GM13976 (cell line): ENCODE data around the gene KRT82.

Source experiments
- DNase-seq: peaks from one replicate; pipeline ENCODE4 v3.0.0; 2012; ENCODE audit warnings: low spot score
- CTCF ChIP-seq: IDR thresholded peaks from 2 replicates; pipeline ENCODE4 v1.5.1; 2012; ENCODE audit warnings: borderline replicate concordance, mild to moderate bottlenecking; ENCODE audit not compliant: insufficient read depth; ENCODE audit errors: extremely low read depth, missing control alignments, control extremely low read depth
- in situ Hi-C: fragments of 300-500 bp; cut with MboI; formaldehyde crosslinking; loops from one replicate; pipeline ENCODE4 v1.12.0; 2022; ENCODE audit warnings: low sequenced_read_pairs, mixed read lengths, inconsistent platforms; ENCODE audit not compliant: unreplicated experiment

The KRT82 gene

GRCh38 chr12:52402377-52402776, 3.8 kb downstream of the KRT82 start:
- in situ Hi-C loops: no loop called here
- no peak for TF ChIP-seq CTCF
- DNase-seq: no peak

GRCh38 chr12:52401926-52402325, 4.2 kb downstream of the KRT82 start:
- TF ChIP-seq CTCF: no peak
- no peak for DNase-seq
- in situ Hi-C loops: no loop called here

GRCh38 chr12:52401526-52401925, 4.6 kb downstream of the KRT82 start:
- in situ Hi-C loops: no loop called here
- no peak for TF ChIP-seq CTCF
- DNase-seq: no peak

GRCh38 chr12:52400906-52401305, 5.2 kb downstream of the KRT82 start:
- DNase-seq: no peak
- no peak for TF ChIP-seq CTCF
- in situ Hi-C loops: no loop called here

- DNase-seq: no peak
- in situ Hi-C loops: no loop called here
Measured at GRCh38 chr12:52399756-52400155, 6.4 kb downstream of the KRT82 start.

GRCh38 chr12:52398176-52398575, 8.0 kb downstream of the KRT82 start:
- in situ Hi-C loops: no loop called here
- no peak for TF ChIP-seq CTCF
- no peak for DNase-seq

More at GRCh38 chr12:52399756-52400155, 6.4 kb downstream of the KRT82 start:
- TF ChIP-seq CTCF: no peak

- no peak for DNase-seq
- in situ Hi-C loops: no loop called here
Measured at GRCh38 chr12:52396656-52397055, 9.5 kb downstream of the KRT82 start.

More at GRCh38 chr12:52396656-52397055, 9.5 kb downstream of the KRT82 start:
- no peak for TF ChIP-seq CTCF
